ENCODE results near the gene CALCOCO2.

Gene CALCOCO2

GRCh38 chr17:48868916-48869500 is 38.2 kb downstream of the CALCOCO2 start:
- no peak for DNase-seq (ENCODE audit: low read depth in 1 of 2, low spot score in 1 of 2)
- Histone ChIP-seq H3K27ac (replicated peaks) (no peak overlapping the region), H3K27me3 (ENCODE audit: insufficient read depth, poor library complexity, severe bottlenecking) (no peaks in the 10 kb centered on the region), H3K4me3 (replicated peaks; ENCODE audit: insufficient read depth, low read length) (no peak overlapping the region)
- no peak for TF ChIP-seq SPI1 (IDR thresholded peaks at IDR 0.05; ENCODE audit: borderline replicate concordance, low read depth)
- TF ChIP-seq GABPA (IDR thresholded peaks at IDR 0.05; ENCODE audit: low read depth): no peak
- no peak for TF ChIP-seq REST (IDR thresholded peaks at IDR 0.05; ENCODE audit: insufficient replicate concordance, low read depth)
- TF ChIP-seq POLR2AphosphoS5 (IDR thresholded peaks at IDR 0.05; ENCODE audit: low read depth): no peak
- TF ChIP-seq, protein P1, sequence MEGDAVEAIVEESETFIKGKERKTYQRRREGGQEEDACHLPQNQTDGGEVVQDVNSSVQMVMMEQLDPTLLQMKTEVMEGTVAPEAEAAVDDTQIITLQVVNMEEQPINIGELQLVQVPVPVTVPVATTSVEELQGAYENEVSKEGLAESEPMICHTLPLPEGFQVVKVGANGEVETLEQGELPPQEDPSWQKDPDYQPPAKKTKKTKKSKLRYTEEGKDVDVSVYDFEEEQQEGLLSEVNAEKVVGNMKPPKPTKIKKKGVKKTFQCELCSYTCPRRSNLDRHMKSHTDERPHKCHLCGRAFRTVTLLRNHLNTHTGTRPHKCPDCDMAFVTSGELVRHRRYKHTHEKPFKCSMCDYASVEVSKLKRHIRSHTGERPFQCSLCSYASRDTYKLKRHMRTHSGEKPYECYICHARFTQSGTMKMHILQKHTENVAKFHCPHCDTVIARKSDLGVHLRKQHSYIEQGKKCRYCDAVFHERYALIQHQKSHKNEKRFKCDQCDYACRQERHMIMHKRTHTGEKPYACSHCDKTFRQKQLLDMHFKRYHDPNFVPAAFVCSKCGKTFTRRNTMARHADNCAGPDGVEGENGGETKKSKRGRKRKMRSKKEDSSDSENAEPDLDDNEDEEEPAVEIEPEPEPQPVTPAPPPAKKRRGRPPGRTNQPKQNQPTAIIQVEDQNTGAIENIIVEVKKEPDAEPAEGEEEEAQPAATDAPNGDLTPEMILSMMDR (IDR thresholded peaks at IDR 0.05; ENCODE audit: insufficient read depth, low read length): no peak

GRCh38 chr17:48869821-48870318 is 39.0 kb downstream of the CALCOCO2 start:
- no peak for DNase-seq (ENCODE audit: low read depth in 1 of 2, low spot score in 1 of 2)
- Histone ChIP-seq H3K27ac (replicated peaks) (no peak overlapping the region), H3K27me3 (ENCODE audit: insufficient read depth, poor library complexity, severe bottlenecking) (no peaks in the 10 kb centered on the region), H3K4me3 (replicated peaks; ENCODE audit: insufficient read depth, low read length) (no peak overlapping the region)
- no peak for TF ChIP-seq SPI1 (IDR thresholded peaks at IDR 0.05; ENCODE audit: borderline replicate concordance, low read depth)
- no peak for TF ChIP-seq GABPA (IDR thresholded peaks at IDR 0.05; ENCODE audit: low read depth)
- TF ChIP-seq, protein P1 (IDR thresholded peaks at IDR 0.05; ENCODE audit: insufficient read depth, low read length): no peak
- TF ChIP-seq REST (IDR thresholded peaks at IDR 0.05; ENCODE audit: insufficient replicate concordance, low read depth): no peak
- no peak for TF ChIP-seq POLR2AphosphoS5 (IDR thresholded peaks at IDR 0.05; ENCODE audit: low read depth)

DNA sequence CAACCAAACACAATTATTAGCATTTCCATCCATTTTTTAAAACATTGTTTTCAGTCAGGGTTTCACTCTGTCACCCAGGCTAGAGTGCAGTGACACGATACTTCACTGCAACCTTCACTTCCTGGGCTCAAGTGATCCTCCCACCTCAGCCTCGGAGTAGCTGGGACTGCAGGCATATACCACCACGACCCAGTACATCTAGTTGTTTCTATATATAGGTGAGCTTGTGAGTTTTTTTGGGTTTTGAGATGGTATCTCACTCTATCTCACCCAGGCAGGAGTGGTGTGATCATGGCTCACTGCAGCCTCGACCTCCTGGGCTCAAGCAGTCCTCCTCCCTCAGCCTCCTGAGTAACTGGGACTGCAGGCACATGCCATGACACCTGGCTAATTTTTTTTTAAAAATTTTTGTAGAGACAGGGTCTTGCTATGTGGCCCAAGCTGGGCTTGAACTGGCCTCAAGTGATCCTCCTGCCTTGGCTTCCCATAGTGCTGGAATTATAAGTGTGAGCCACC is 40.3 kb downstream of the CALCOCO2 start:
- Histone ChIP-seq H3K27ac (replicated peaks) (no peak overlapping the region), H3K4me3 (replicated peaks; ENCODE audit: insufficient read depth, low read length) (no peak overlapping the region), H3K27me3 (ENCODE audit: insufficient read depth, poor library complexity, severe bottlenecking) (no peaks in the 10 kb centered on the region)
- no peak for TF ChIP-seq SPI1 (IDR thresholded peaks at IDR 0.05; ENCODE audit: borderline replicate concordance, low read depth)
- TF ChIP-seq, protein P1 (IDR thresholded peaks at IDR 0.05; ENCODE audit: insufficient read depth, low read length): no peak
- TF ChIP-seq REST (IDR thresholded peaks at IDR 0.05; ENCODE audit: insufficient replicate concordance, low read depth): no peak
- TF ChIP-seq GABPA (IDR thresholded peaks at IDR 0.05; ENCODE audit: low read depth): no peak
- TF ChIP-seq POLR2AphosphoS5 (IDR thresholded peaks at IDR 0.05; ENCODE audit: low read depth): no peak
- DNase-seq (ENCODE audit: low read depth in 1 of 2, low spot score in 1 of 2): no peak

All from HL-60 (cell line).